A673 (cell line): Measurements from ENCODE around the gene CDC42BPA. TPM values are rescaled to one million over a fixed set of nuclear protein-coding genes. Genes with fewer than 3 reads are reported as not detected.

Experiments used
- BruUV-seq: library from RNA; stranded (reverse); fragments of 400-500 nt; replicated peaks from 2 replicates; lab custom pipeline; 2021; lab: Mats Ljungman, UMichigan
- CTCF ChIA-PET: fragments of 300-600 bp; sonication (Branson Sonifier 250); formaldehyde crosslinking; loops from one replicate; lab custom pipeline; 2022; ENCODE audit warnings: antibody characterized with exemption; lab: Charles Lee
- POLR2A ChIA-PET: fragments of 300-600 bp; sonication (Branson Sonifier 250); formaldehyde crosslinking; loops from one replicate; lab custom pipeline; 2022; ENCODE audit warnings: antibody characterized with exemption; ENCODE audit not compliant: low non-redundant PET; lab: Charles Lee
- DNase-seq: peaks from one replicate; pipeline ENCODE4 v3.0.0-alpha.2; 2015; ENCODE audit warnings: low spot score
- H3K27ac ChIP-seq: fragments of 200-600 bp; sonication (generic); 2 replicates; pipeline ENCODE4 v1.5.1; 2016; ENCODE audit warnings: mixed run types, low read depth, mild to moderate bottlenecking, mixed read lengths, antibody characterized with exemption, low read length; ENCODE audit not compliant: poor library complexity, severe bottlenecking
- H3K27me3 ChIP-seq: fragments of 200-600 bp; sonication (generic); replicated peaks from 2 replicates; pipeline ENCODE4 v1.6.1; 2017; ENCODE audit warnings: mixed run types, low read depth, mild to moderate bottlenecking, mixed read lengths, antibody characterized with exemption, low read length; ENCODE audit not compliant: insufficient read depth, poor library complexity
- H3K36me3 ChIP-seq: fragments of 200-600 bp; sonication (generic); 2 replicates; pipeline ENCODE4 v1.6.1; 2016; ENCODE audit warnings: mixed run types, mild to moderate bottlenecking, mixed read lengths, antibody characterized with exemption, low read length; ENCODE audit not compliant: insufficient read depth, poor library complexity, severe bottlenecking
- H3K4me1 ChIP-seq: fragments of 200-600 bp; sonication (generic); 2 replicates; pipeline ENCODE4 v1.6.1; 2017; ENCODE audit warnings: mixed run types, mild to moderate bottlenecking, mixed read lengths, antibody characterized with exemption, low read length; ENCODE audit not compliant: insufficient read depth, poor library complexity, severe bottlenecking
- H3K4me3 ChIP-seq: fragments of 200-600 bp; sonication (generic); 2 replicates; pipeline ENCODE4 v1.5.1; 2016; ENCODE audit warnings: low read depth, mixed run types, mild to moderate bottlenecking, mixed read lengths, low read length; ENCODE audit not compliant: poor library complexity, severe bottlenecking
- H3K9me3 ChIP-seq: fragments of 200-600 bp; sonication (generic); 2 replicates; pipeline ENCODE4 v1.6.1; 2016; ENCODE audit warnings: mixed run types, low read depth, mild to moderate bottlenecking, mixed read lengths, antibody characterized with exemption, low read length; ENCODE audit not compliant: poor library complexity, severe bottlenecking
- EZH2 ChIP-seq: fragments of 200-600 bp; sonication (generic); IDR thresholded peaks from 2 replicates; pipeline ENCODE4 v1.6.1; 2017; ENCODE audit warnings: borderline replicate concordance, low read depth, mild to moderate bottlenecking, mixed read lengths, antibody characterized with exemption, low read length; ENCODE audit not compliant: poor library complexity, severe bottlenecking
- intact Hi-C: fragments of 100-400 bp; cut with micrococcal nuclease; formaldehyde crosslinking; loops from one replicate; pipeline ENCODE4 v1.10.0; 2022; ENCODE audit not compliant: unreplicated experiment
- total RNA-seq: library from RNA; stranded (reverse); gene quantifications from 2 replicates; pipeline ENCODE4 v1.2.3, GENCODE V29; 2021
- TF ChIP-seq, protein P1 (sequence below): fragments of 300-800, 200-600 bp; sonication (generic); conservative IDR thresholded peaks from 2 replicates; pipeline ENCODE4 v1.5.1; 2017; ENCODE audit warnings: low read depth, mild to moderate bottlenecking, antibody characterized with exemption, low read length, moderate library complexity, mixed read lengths

CDC42BPA gene
- total RNA-seq, 1 experiment from 2014 or later = 21.7 TPM

- Histone ChIP-seq H3K9me3 (no peaks in the 10 kb centered on the region), H3K36me3 (no peaks in the 10 kb centered on the region), H3K27ac (no peak overlapping the region), H3K4me1 (no peaks in the 10 kb centered on the region), H3K4me3 (no peak overlapping the region), H3K27me3 (no peaks in the 10 kb centered on the region)
- intact Hi-C loops = no loop called here
- TF ChIP-seq, protein P1, sequence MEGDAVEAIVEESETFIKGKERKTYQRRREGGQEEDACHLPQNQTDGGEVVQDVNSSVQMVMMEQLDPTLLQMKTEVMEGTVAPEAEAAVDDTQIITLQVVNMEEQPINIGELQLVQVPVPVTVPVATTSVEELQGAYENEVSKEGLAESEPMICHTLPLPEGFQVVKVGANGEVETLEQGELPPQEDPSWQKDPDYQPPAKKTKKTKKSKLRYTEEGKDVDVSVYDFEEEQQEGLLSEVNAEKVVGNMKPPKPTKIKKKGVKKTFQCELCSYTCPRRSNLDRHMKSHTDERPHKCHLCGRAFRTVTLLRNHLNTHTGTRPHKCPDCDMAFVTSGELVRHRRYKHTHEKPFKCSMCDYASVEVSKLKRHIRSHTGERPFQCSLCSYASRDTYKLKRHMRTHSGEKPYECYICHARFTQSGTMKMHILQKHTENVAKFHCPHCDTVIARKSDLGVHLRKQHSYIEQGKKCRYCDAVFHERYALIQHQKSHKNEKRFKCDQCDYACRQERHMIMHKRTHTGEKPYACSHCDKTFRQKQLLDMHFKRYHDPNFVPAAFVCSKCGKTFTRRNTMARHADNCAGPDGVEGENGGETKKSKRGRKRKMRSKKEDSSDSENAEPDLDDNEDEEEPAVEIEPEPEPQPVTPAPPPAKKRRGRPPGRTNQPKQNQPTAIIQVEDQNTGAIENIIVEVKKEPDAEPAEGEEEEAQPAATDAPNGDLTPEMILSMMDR = no peak
- no peak for TF ChIP-seq EZH2
- CTCF ChIA-PET = no interaction called here
- POLR2A ChIA-PET = no interaction called here
- no peak for DNase-seq
- BruUV-seq = no TSS peak
Observed at GRCh38 chr1:226966683-226967082, 351.6 kb downstream of the CDC42BPA start.

DNA sequence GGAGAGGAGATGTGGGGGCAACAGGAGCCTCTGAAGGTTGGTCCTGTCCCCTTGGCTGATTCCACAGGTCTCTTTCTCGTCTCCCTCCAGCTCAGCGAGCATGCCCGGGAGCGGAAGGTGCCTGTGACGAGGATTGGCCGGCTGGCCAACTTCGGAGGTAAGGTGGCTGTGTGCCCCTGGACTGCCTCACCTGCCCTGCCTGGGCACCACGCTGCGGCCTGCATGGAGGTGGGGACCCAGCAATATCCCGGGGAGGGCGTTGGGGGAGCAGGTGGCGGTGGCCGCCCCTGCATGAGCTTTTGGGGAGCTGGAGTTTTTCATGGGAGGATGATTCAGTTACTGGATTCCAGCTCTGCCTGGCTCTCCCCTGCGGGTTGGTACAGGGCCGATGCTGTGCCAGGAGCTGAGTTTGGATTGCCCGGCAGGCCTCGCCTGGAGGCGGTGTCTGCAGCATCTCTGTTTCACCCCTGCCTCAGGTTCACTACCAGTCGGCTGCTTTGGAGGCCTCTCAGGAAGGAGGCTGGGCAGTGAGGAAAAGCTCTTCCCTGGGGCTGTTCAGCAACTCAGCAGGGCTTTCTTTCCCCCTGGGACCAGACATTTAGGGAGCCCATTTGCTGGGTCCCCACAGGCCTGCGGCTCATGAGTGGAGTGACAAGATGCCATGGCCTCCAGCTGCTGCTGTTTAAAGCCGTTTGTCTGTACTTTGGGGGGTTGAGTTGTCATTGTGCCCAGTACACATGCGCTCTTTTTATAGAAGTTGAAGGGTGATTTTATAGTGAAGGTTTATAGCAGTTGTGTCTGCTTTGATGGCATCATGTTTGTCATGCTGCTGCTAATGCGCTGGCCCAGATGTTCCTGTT, 352.5 kb downstream of the CDC42BPA start:
- Histone ChIP-seq H3K36me3 (no peaks in the 10 kb centered on the region), H3K4me3 (no peak overlapping the region), H3K9me3 (no peaks in the 10 kb centered on the region), H3K27ac (no peak overlapping the region), H3K4me1 (no peaks in the 10 kb centered on the region), H3K27me3 (no peaks in the 10 kb centered on the region)
- CTCF ChIA-PET = no interaction called here
- no peak for DNase-seq
- TF ChIP-seq EZH2 = no peak
- TF ChIP-seq, protein P1 = no peak
- POLR2A ChIA-PET = no interaction called here
- BruUV-seq = no TSS peak
- intact Hi-C loops = no loop called here

DNA sequence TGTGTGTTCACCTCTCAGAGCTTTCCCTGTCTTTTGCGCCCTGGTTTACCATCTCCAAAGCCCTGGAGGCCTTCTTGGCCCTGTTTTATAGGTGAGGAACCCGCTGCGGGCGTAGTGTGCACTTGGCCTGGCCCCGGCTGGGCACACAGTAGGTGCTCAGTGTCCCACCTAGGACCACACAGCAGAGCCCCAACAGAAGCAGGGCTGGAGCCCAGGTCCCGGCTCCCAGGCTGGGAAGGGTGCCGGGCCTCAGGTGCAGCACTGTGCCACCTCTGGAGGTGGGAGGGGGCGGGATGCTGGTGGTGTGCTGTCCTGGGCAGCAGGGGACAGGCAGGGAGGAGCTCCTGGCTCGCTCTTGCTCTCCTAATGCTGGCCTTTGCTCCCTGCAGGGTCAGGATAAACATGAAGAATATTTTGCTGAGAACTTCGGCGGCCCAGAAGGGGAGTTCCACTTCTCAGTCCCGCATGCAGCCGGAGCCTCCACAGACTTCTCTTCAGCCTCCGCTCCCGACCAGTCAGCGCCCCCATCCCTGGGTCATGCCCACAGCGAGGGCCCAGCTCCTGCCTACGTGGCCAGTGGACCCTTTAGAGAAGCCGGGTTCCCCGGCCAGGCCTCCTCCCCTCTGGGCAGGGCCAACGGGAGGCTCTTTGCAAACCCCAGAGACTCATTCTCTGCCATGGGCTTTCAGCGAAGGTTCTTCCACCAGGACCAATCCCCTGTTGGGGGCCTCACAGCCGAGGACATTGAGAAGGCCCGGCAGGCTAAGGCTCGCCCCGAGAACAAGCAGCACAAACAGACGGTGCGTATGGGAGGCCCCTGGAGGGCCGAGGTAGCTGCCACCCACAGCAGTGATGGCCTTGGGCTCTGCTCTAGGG, 353.4 kb downstream of the CDC42BPA start:
- POLR2A ChIA-PET = interaction anchor here (0.5 kb wide), 1 partner anchor 467 kb away, joined by 3 read pairs; no protein-coding TSS in a partner anchor

More for the DNA sequence above, 353.4 kb downstream of the CDC42BPA start:
- no TSS peak for BruUV-seq
- intact Hi-C loops = no loop called here
- H3K27me3 ChIP-seq = no peaks in the 10 kb centered on the region
- CTCF ChIA-PET = no interaction called here
- DNase-seq = no peak
- no peaks in the 10 kb centered on the region for H3K9me3 ChIP-seq
- TF ChIP-seq, protein P1 = no peak
- TF ChIP-seq EZH2 = no peak
- H3K36me3 ChIP-seq = no peaks in the 10 kb centered on the region
- no peak overlapping the region for H3K4me3 ChIP-seq
- H3K27ac ChIP-seq = no peak overlapping the region
- H3K4me1 ChIP-seq = no peaks in the 10 kb centered on the region
